ENCODE measurements around the gene KIF5A. TPM values are rescaled to one million over a fixed set of nuclear protein-coding genes. Genes with fewer than 3 reads are reported as not detected.

Gene KIF5A
- total and polyA plus RNA-seq, 2 of the 13 experiments (the other 11 are each of a cell fraction or from before 2014, with no cell fraction given): 1.6 to 11.9 TPM

DNA sequence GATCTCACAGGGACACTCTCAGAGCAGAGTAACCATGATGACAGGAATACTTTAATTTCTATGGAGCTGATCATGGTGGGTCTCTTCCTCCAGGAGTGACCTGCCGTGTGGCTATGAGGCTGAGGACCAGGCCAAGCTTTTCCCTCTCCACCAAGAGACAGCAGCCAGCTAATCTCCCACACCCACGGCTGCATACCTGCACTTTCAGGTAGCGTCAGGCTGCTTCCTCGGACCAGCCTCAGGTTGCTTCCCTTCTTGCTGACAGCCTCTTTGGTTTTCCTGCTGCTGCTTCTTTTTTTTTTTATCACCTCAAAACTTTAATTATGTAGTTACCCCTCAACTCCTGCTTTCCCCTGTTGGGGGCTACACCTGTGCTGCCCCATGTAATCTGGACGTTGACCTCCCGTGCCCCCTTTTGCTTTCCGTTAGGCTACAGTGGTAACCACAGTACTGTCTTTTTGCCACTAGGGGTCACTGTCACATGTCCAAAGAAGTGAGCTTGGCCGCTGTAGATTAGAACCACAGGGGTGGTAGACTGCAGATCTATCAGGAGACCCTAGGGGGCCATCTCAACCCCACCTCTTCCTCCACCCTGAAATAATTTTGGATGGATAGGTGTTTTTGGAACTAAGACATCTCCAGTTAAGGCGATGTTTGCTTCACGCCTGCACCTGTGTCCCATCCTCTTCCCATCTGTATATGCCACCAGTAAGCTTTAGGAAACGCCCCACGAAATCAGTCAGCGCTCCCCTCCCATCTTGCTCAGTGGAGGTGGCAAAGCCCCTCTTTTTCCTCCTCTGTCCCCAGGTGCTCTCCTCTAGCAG is 33.4 kb downstream of the KIF5A start (continued):
- peak; percentile 24; the same call in 1 of the 2 replicates for TF ChIP-seq ZNF574 (CRISPR knock-in tag; IDR thresholded peaks at IDR 0.05)
- TF ChIP-seq NFIB (CRISPR knock-in tag; IDR thresholded peaks at IDR 0.05; ENCODE audit: borderline replicate concordance): no peak
- TF ChIP-seq SOX13 (IDR thresholded peaks at IDR 0.05): no peak
- no peak for TF ChIP-seq SOX13 (CRISPR knock-in tag; conservative IDR thresholded peaks at IDR 0.05 in 1 of 2, IDR thresholded peaks at IDR 0.05 in 1 of 2)
- TF ChIP-seq FOXK1 (CRISPR knock-in tag; IDR thresholded peaks at IDR 0.05; ENCODE audit: borderline replicate concordance, low read depth): no peak
- 0 out of 2 replicates have a peak, but pooled peaks have one; percentile 26 for TF ChIP-seq ZNF614 (CRISPR knock-in tag; IDR thresholded peaks at IDR 0.05; ENCODE audit: borderline replicate concordance)
- TF ChIP-seq MAFK (conservative IDR thresholded peaks at IDR 0.05 in 1 of 2, IDR thresholded peaks at IDR 0.05 in 1 of 2; ENCODE audit: low read length in 2 of 2): no peak
- TF ChIP-seq FOXA3 (CRISPR knock-in tag; IDR thresholded peaks at IDR 0.05): 0 out of 2 replicates have a peak, but pooled peaks have one; percentile 10
- TF ChIP-seq MED1 (CRISPR knock-in tag; IDR thresholded peaks at IDR 0.05): peak; percentile 50
- no peak for TF ChIP-seq FOSL1 (CRISPR knock-in tag; IDR thresholded peaks at IDR 0.05; ENCODE audit: borderline replicate concordance)
- TF ChIP-seq ZNF207 (IDR thresholded peaks at IDR 0.05; ENCODE audit: borderline replicate concordance): no peak
- no peak for TF ChIP-seq MLLT10 (CRISPR knock-in tag; IDR thresholded peaks at IDR 0.05)
- TF ChIP-seq HES4 (CRISPR knock-in tag; IDR thresholded peaks at IDR 0.05; ENCODE audit: borderline replicate concordance): no peak
- TF ChIP-seq ZNF883 (CRISPR knock-in tag; IDR thresholded peaks at IDR 0.05; ENCODE audit: not compliant biosample characterization): no peak
- no peak for TF ChIP-seq ZBTB2 (CRISPR knock-in tag; IDR thresholded peaks at IDR 0.05; ENCODE audit: low read depth)
- no peak for TF ChIP-seq SP4 (CRISPR knock-in tag; IDR thresholded peaks at IDR 0.05)
- TF ChIP-seq FOXA1 (IDR thresholded peaks at IDR 0.05): no peak
- TF ChIP-seq FOXA1 (CRISPR knock-in tag; IDR thresholded peaks at IDR 0.05): no peak
- peak; percentile 51; the same call in 1 of the 2 replicates for TF ChIP-seq ZBTB7B (CRISPR knock-in tag; IDR thresholded peaks at IDR 0.05)
- TF ChIP-seq GATAD2A (CRISPR knock-in tag; IDR thresholded peaks at IDR 0.05): peak; percentile 52; the same call in 1 of the 2 replicates
- TF ChIP-seq PAX8 (CRISPR knock-in tag; IDR thresholded peaks at IDR 0.05; ENCODE audit: borderline replicate concordance): no peak
- TF ChIP-seq ZNF10 (CRISPR knock-in tag; IDR thresholded peaks at IDR 0.05; ENCODE audit: borderline replicate concordance, low read depth): no peak
- TF ChIP-seq SAP130 (CRISPR knock-in tag; IDR thresholded peaks at IDR 0.05; ENCODE audit: low read depth): peak; percentile 47
- TF ChIP-seq ZNF644 (CRISPR knock-in tag; IDR thresholded peaks at IDR 0.05; ENCODE audit: low read depth): no peak
- TF ChIP-seq, protein P1, sequence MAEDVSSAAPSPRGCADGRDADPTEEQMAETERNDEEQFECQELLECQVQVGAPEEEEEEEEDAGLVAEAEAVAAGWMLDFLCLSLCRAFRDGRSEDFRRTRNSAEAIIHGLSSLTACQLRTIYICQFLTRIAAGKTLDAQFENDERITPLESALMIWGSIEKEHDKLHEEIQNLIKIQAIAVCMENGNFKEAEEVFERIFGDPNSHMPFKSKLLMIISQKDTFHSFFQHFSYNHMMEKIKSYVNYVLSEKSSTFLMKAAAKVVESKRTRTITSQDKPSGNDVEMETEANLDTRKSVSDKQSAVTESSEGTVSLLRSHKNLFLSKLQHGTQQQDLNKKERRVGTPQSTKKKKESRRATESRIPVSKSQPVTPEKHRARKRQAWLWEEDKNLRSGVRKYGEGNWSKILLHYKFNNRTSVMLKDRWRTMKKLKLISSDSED (CRISPR knock-in tag; IDR thresholded peaks at IDR 0.05): no peak
- TF ChIP-seq MXI1 (IDR thresholded peaks at IDR 0.05; ENCODE audit: borderline replicate concordance, low read depth, low read length): no peak; the same call in 2 of the 3 replicates
- no peak for TF ChIP-seq ERF (CRISPR knock-in tag; IDR thresholded peaks at IDR 0.05)
